GM23248 (cell line): ENCODE measurements around the gene ZNF408. TPM values are rescaled to one million over a fixed set of nuclear protein-coding genes. Genes with fewer than 3 reads are reported as not detected.

ENCODE experiments used
- DNase-seq: peaks from one replicate; pipeline ENCODE4 v3.0.0-alpha.2; 2015
- H2AFZ ChIP-seq: fragments of 200-600 bp; sonication (generic); 2 replicates; pipeline ENCODE4 v1.6.1; 2016; ENCODE audit warnings: antibody characterized with exemption
- H3F3A ChIP-seq: fragments of 200-600 bp; sonication (generic); 2 replicates; pipeline ENCODE4 v1.6.1; 2016; ENCODE audit warnings: mild to moderate bottlenecking, antibody characterized with exemption, mixed run types; ENCODE audit not compliant: insufficient read depth
- H3K27ac ChIP-seq: fragments of 200-600 bp; sonication (generic); 2 replicates; pipeline ENCODE4 v1.5.1; 2016; ENCODE audit warnings: mild to moderate bottlenecking
- H3K27me3 ChIP-seq: fragments of 200-600 bp; sonication (generic); replicated peaks from 2 replicates; pipeline ENCODE4 v1.6.1; 2016; ENCODE audit warnings: mild to moderate bottlenecking; ENCODE audit not compliant: insufficient read depth
- H3K36me3 ChIP-seq: fragments of 200-600 bp; sonication (generic); 2 replicates; pipeline ENCODE4 v1.6.1; 2016; ENCODE audit warnings: low read depth, mild to moderate bottlenecking
- H3K4me1 ChIP-seq: fragments of 200-600 bp; sonication (generic); 2 replicates; pipeline ENCODE4 v1.6.1; 2016; ENCODE audit warnings: mild to moderate bottlenecking; ENCODE audit not compliant: insufficient read depth
- H3K4me2 ChIP-seq: fragments of 200-600 bp; sonication (generic); one replicate; pipeline ENCODE4 v1.6.1; 2016; ENCODE audit warnings: mild to moderate bottlenecking; ENCODE audit not compliant: unreplicated experiment
- H3K4me3 ChIP-seq: fragments of 200-600 bp; sonication (generic); 2 replicates; pipeline ENCODE4 v1.5.1; 2016; ENCODE audit warnings: mild to moderate bottlenecking
- H3K79me2 ChIP-seq: fragments of 200-600 bp; sonication (generic); 2 replicates; pipeline ENCODE4 v1.6.1; 2016; ENCODE audit warnings: mild to moderate bottlenecking; ENCODE audit not compliant: insufficient read depth
- H3K9ac ChIP-seq: fragments of 200-600 bp; sonication (generic); 2 replicates; pipeline ENCODE4 v1.6.1; 2016; ENCODE audit warnings: mild to moderate bottlenecking
- H3K9me2 ChIP-seq: fragments of 200-600 bp; sonication (generic); 2 replicates; pipeline ENCODE4 v1.6.1; 2016; ENCODE audit warnings: mixed run types, mild to moderate bottlenecking, moderate library complexity; ENCODE audit not compliant: insufficient read depth
- H3K9me3 ChIP-seq: fragments of 200-600 bp; sonication (generic); one replicate; pipeline ENCODE4 v1.6.1; 2017; ENCODE audit warnings: low read depth
- H4K20me1 ChIP-seq: fragments of 200-600 bp; sonication (generic); 2 replicates; pipeline ENCODE4 v1.6.0; 2016; ENCODE audit not compliant: insufficient read depth
- EZH2 ChIP-seq: fragments of 200-600 bp; sonication (generic); IDR thresholded peaks from 2 replicates; pipeline ENCODE4 v1.6.1; 2018; ENCODE audit warnings: antibody characterized with exemption, mild to moderate bottlenecking; ENCODE audit not compliant: insufficient read depth, poor library complexity, severe bottlenecking
- EZH2phosphoT487 ChIP-seq: fragments of 200-600 bp; sonication (generic); IDR thresholded peaks from 2 replicates; pipeline ENCODE4 v1.6.1; 2018; ENCODE audit warnings: antibody characterized with exemption, moderate library complexity, mild to moderate bottlenecking, low read depth; ENCODE audit not compliant: insufficient read depth
- WGBS, 2 experiments: methylation state at CpG; one replicate each; pipeline ENCODE4 v1.1.6; 2015 to 2017; ENCODE audit warnings: low lambda C conversion rate in 2 of 2, low coverage in 1 of 2; ENCODE audit errors: missing lambda C conversion rate in 2 of 2; 5-methylcytosine and 5-hydroxymethylcytosine counted together
- in situ Hi-C: fragments of 300-500 bp; cut with MboI; formaldehyde crosslinking; loops from 2 replicates; pipeline ENCODE4 v1.15.0; 2020
- microRNA-seq: library from miRNA; unstranded; fragments of <30 nt; microRNA quantifications from one replicate; pipeline ENCODE4, GENCODE V29; 2016; ENCODE audit warnings: borderline number of aligned reads
- polyA plus RNA-seq: library from polyadenylated mRNA; unstranded; fragments of >200 nt; fragmentation: Nextera tagmentation; extraction: Ambion mirVana; gene quantifications from 2 replicates; pipeline ENCODE4 v1.2.1, GENCODE V29; 2016
- small RNA-seq: library from RNA; depleted of rRNA; stranded (forward); fragments of <200 nt; gene quantifications from one replicate; pipeline ENCODE3, GENCODE V24; 2014; ENCODE audit warnings: low read depth, low replicate concordance
- total RNA-seq: library from RNA; depleted of rRNA; stranded (reverse); fragments of >200 nt; shearing (Covaris generic); gene quantifications from 2 replicates; pipeline ENCODE4 v1.2.3, GENCODE V29; 2014; rRNA removed

The ZNF408 gene
- total and polyA plus RNA-seq, 2 experiments from 2014 or later = 9.6 to 9.9 TPM

- H4K20me1 ChIP-seq = no peaks in the 10 kb centered on the region
- no peak overlapping the region for H3K27ac ChIP-seq
- no peak overlapping the region for H2AFZ ChIP-seq
- no peaks in the 10 kb centered on the region for H3K27me3 ChIP-seq
- no peaks in the 10 kb centered on the region for H3K4me1 ChIP-seq
- H3K9me3 ChIP-seq = no peaks in the 10 kb centered on the region
- H3K9me2 ChIP-seq = no peaks in the 10 kb centered on the region
- H3K4me2 ChIP-seq = no peak overlapping the region
- no peaks in the 10 kb centered on the region for H3F3A ChIP-seq
- no peak for TF ChIP-seq EZH2
- TF ChIP-seq EZH2phosphoT487 = no peak
- H3K79me2 ChIP-seq = no peaks in the 10 kb centered on the region
- no peak overlapping the region for H3K9ac ChIP-seq
- H3K36me3 ChIP-seq = peaks cover 69% of the 10 kb centered on the region
- H3K4me3 ChIP-seq = no peak overlapping the region
- WGBS, 2 experiments = 48 to 54% methylated on average over 1 of the region's 1 CpG
- in situ Hi-C loops = no loop called here
- no peak for DNase-seq
These were observed 44.5 kb downstream of the ZNF408 start for GRCh38 chr11:46745328-46745727.

GRCh38 chr11:46745995-46746394 lies 45.2 kb downstream of the ZNF408 start:
- H3K9ac ChIP-seq = no peak overlapping the region
- H3K4me1 ChIP-seq = no peaks in the 10 kb centered on the region
- WGBS, 2 experiments = 96 to 98% methylated on average over 3 of the region's 3 CpGs
- DNase-seq = no peak
- no peaks in the 10 kb centered on the region for H3K79me2 ChIP-seq
- no peaks in the 10 kb centered on the region for H3F3A ChIP-seq
- H3K36me3 ChIP-seq = peaks cover 74% of the 10 kb centered on the region
- no peaks in the 10 kb centered on the region for H3K27me3 ChIP-seq
- H4K20me1 ChIP-seq = no peaks in the 10 kb centered on the region
- H3K9me2 ChIP-seq = no peaks in the 10 kb centered on the region
- no peak overlapping the region for H2AFZ ChIP-seq
- no peak overlapping the region for H3K4me2 ChIP-seq
- no peak overlapping the region for H3K4me3 ChIP-seq
- in situ Hi-C loops = no loop called here
- H3K9me3 ChIP-seq = no peaks in the 10 kb centered on the region
- TF ChIP-seq EZH2phosphoT487 (no peak), EZH2 (no peak)
- no peak overlapping the region for H3K27ac ChIP-seq

DNA sequence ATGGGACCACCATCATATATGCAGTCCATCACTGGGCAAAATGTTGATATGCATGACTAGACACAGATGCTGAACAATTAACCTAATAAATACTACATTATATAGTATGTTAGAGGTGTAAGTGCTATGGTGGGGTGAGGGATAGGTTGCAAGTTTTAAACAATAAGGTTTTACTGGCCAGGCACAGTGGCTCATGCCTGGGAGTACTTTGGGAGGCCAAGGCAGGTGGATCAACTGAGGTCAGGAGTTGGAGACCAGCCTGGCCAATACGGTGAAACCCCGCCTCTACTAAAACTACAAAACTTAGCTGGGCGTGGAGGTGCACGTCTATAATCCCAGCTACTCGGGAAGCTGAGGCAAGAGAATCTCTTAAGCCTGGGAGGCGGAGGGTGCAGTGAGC lies 46.3 kb downstream of the ZNF408 start:
- H3K4me3 ChIP-seq = no peak overlapping the region
- no peaks in the 10 kb centered on the region for H4K20me1 ChIP-seq
- WGBS, 2 experiments = 89 to 93% methylated on average over 6 of the region's 6 CpGs
- no peak overlapping the region for H3K4me2 ChIP-seq
- in situ Hi-C loops = no loop called here
- no peaks in the 10 kb centered on the region for H3F3A ChIP-seq
- DNase-seq = no peak
- H3K27me3 ChIP-seq = no peaks in the 10 kb centered on the region
- H3K36me3 ChIP-seq = peaks cover 75% of the 10 kb centered on the region
- no peaks in the 10 kb centered on the region for H3K4me1 ChIP-seq
- H3K9ac ChIP-seq = no peak overlapping the region
- H2AFZ ChIP-seq = no peak overlapping the region
- no peaks in the 10 kb centered on the region for H3K9me3 ChIP-seq
- no peak for TF ChIP-seq EZH2
- TF ChIP-seq EZH2phosphoT487 = no peak
- H3K79me2 ChIP-seq = no peaks in the 10 kb centered on the region
- H3K9me2 ChIP-seq = no peaks in the 10 kb centered on the region
- no peak overlapping the region for H3K27ac ChIP-seq

Small RNAs within 50 kb of the gene (microRNA-seq; reads per million reads assigned to microRNA genes)
- gene MIR5582 = 2.0 reads per million

Small RNAs within 50 kb of the gene (small RNA-seq; reads per million reads assigned to genes)
- not detected for gene MIR5582

Other genes starting within 250 kb of the ZNF408 start
- gene AMBRA1, start 107.0 kb upstream of the ZNF408 start, total RNA-seq = 20.1 and 46.0 TPM in 2 replicates
- 5.0 and 5.2 TPM in 2 replicates for gene AMBRA1, start 107.0 kb upstream of the ZNF408 start, polyA plus RNA-seq
- gene HARBI1, start 83.8 kb upstream of the ZNF408 start, total RNA-seq = 1.5 and 4.6 TPM in 2 replicates
- gene HARBI1, start 83.8 kb upstream of the ZNF408 start, polyA plus RNA-seq = 6.0 and 6.2 TPM in 2 replicates
- 66.0 and 118 TPM in 2 replicates for gene ATG13, start 83.5 kb upstream of the ZNF408 start, total RNA-seq
- gene ATG13, start 83.5 kb upstream of the ZNF408 start, polyA plus RNA-seq = 55.1 and 55.7 TPM in 2 replicates
- gene ARHGAP1, start 412 bp upstream of the ZNF408 start, total RNA-seq = 41.5 and 54.3 TPM in 2 replicates
- 98.5 and 107 TPM in 2 replicates for gene ARHGAP1, start 412 bp upstream of the ZNF408 start, polyA plus RNA-seq
- not detected in 2 replicates for gene F2, start 18.2 kb downstream of the ZNF408 start, total RNA-seq
- not detected in 2 replicates for gene F2, start 18.2 kb downstream of the ZNF408 start, polyA plus RNA-seq
- 47.6 and 57.7 TPM in 2 replicates for gene CKAP5, start 145.2 kb downstream of the ZNF408 start, total RNA-seq
- gene CKAP5, start 145.2 kb downstream of the ZNF408 start, polyA plus RNA-seq = 35.2 and 43.1 TPM in 2 replicates
- gene LRP4, start 217.5 kb downstream of the ZNF408 start, total RNA-seq = 2.0 and 2.9 TPM in 2 replicates
- 1.4 and 2.0 TPM in 2 replicates for gene LRP4, start 217.5 kb downstream of the ZNF408 start, polyA plus RNA-seq
- 21.7 and 31.5 TPM in 2 replicates for gene CSTPP1, start 235.7 kb downstream of the ZNF408 start, total RNA-seq
- 39.9 and 42.4 TPM in 2 replicates for gene CSTPP1, start 235.7 kb downstream of the ZNF408 start, polyA plus RNA-seq